Eye (tissue), 1 donor: ENCODE results near the gene GPR160.
"Not testable (repeated sequence)": the region's sequence is repeated elsewhere in the genome, so short reads cannot be mapped to it uniquely, and the experiment has no call there.

Experiments used
- DNase-seq: peaks from one replicate; pipeline ENCODE4 v3.0.0-alpha.2; 2015

Gene GPR160

GRCh38 chr3:170037463-170038433, at the start of gene GPR160:
GPR160 (plus strand) TSS chr3:170037995; CDS start chr3:170083973, 45,978 bp downstream.
- DNase-seq: peak; percentile 76

GRCh38 chr3:169990431-169990830, 47.4 kb upstream of the GPR160 start:
- DNase-seq: no peak

GRCh38 chr3:169992156-169992555, 45.6 kb upstream of the GPR160 start:
- no peak for DNase-seq

GRCh38 chr3:169992781-169993180, 45.0 kb upstream of the GPR160 start:
- no peak for DNase-seq

GRCh38 chr3:169993761-169994160, 44.0 kb upstream of the GPR160 start:
- DNase-seq: no peak

- DNase-seq: no peak
These were observed 41.7 kb upstream of the GPR160 start for GRCh38 chr3:169996063-169996462.

- DNase-seq: no peak
These were observed 39.1 kb upstream of the GPR160 start for GRCh38 chr3:169998668-169999131.

GRCh38 chr3:169999433-169999832, 38.4 kb upstream of the GPR160 start:
- no peak for DNase-seq

- no peak for DNase-seq
These were observed 37.7 kb upstream of the GPR160 start for GRCh38 chr3:170000051-170000450.

- DNase-seq: no peak
These were observed 35.6 kb upstream of the GPR160 start for GRCh38 chr3:170002231-170002630.

- DNase-seq: no peak
These were observed 34.9 kb upstream of the GPR160 start for GRCh38 chr3:170002879-170003278.

GRCh38 chr3:170003881-170004356, 33.9 kb upstream of the GPR160 start:
- DNase-seq: no peak

GRCh38 chr3:170007031-170007663, 30.6 kb upstream of the GPR160 start:
- DNase-seq: no peak

GRCh38 chr3:170010498-170010897, 27.3 kb upstream of the GPR160 start:
- no peak for DNase-seq

- DNase-seq: no peak
These were observed 25.0 kb upstream of the GPR160 start for GRCh38 chr3:170012683-170013400.

GRCh38 chr3:170016057-170016456, 21.7 kb upstream of the GPR160 start:
- no peak for DNase-seq

- DNase-seq: not testable (repeated sequence)
These were observed 18.5 kb upstream of the GPR160 start for GRCh38 chr3:170019306-170019705.

GRCh38 chr3:170021083-170021482, 16.7 kb upstream of the GPR160 start:
- no peak for DNase-seq

- DNase-seq: no peak
These were observed 15.5 kb upstream of the GPR160 start for GRCh38 chr3:170022336-170022735.

- no peak for DNase-seq
These were observed 14.6 kb upstream of the GPR160 start for GRCh38 chr3:170023165-170023564.

- no peak for DNase-seq
These were observed 13.2 kb upstream of the GPR160 start for GRCh38 chr3:170024581-170024980.

GRCh38 chr3:170027233-170028102, 10.3 kb upstream of the GPR160 start:
- no peak for DNase-seq
